Measurements from ENCODE around the gene IDI1. TPM values are rescaled to one million over a fixed set of nuclear protein-coding genes. Genes with fewer than 3 reads are reported as not detected.

IDI1 gene
- total and polyA plus RNA-seq, 2 of the 13 experiments (the other 11 are each of a cell fraction or from before 2014, with no cell fraction given): 44.4 to 145 TPM

DNA sequence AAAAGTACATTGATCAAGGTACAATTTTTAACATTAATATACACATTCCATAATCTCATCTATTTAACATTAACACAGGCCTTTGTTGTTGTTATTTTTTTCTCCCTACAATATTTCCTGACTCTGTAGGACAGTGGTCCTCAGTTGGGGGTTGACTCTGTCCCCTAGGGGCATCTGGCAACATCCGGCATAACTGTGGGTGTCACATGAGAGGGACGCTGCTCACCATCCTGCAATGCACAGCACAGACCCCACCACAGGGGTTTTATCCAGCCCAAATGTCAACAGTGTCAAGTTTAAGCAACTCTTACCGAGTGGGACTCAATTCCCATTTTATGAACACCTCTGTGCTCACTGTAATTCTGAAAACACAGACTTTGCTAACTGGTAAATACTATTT, 8.8 kb downstream of the IDI1 start:
- intact Hi-C loops (cut with micrococcal nuclease; ENCODE audit: unreplicated experiment): no loop called here
- Histone ChIP-seq H2AFZ (ENCODE audit: low read length) (no peak overlapping the region), H3K36me3 (replicated peaks in 1 of 2; ENCODE audit: control insufficient read depth in 1 of 2, insufficient read depth in 2 of 2, low read length in 2 of 2) (peaks cover 7 to 30% of the 10 kb centered on the region in 2 experiments), H3K27me3 (ENCODE audit: control insufficient read depth in 1 of 2, insufficient read depth in 2 of 2, low read length in 2 of 2) (no peaks in the 10 kb centered on the region), H3K4me1 (ENCODE audit: insufficient read depth, low read length) (peaks cover 20% of the 10 kb centered on the region), H4K20me1 (ENCODE audit: insufficient read depth, low read length) (peaks cover 38% of the 10 kb centered on the region), H3K79me2 (ENCODE audit: insufficient read depth, low read length) (peaks cover 21% of the 10 kb centered on the region), H3K4me2 (ENCODE audit: low read depth, low read length) (no peak overlapping the region), H3K27ac (ENCODE audit: extremely low read length, insufficient read depth, low read length) (no peak overlapping the region), H3K9me3 (ENCODE audit: low read length) (no peaks in the 10 kb centered on the region), H3K9ac (ENCODE audit: insufficient read depth, low read depth, low read length) (no peak overlapping the region), H3K4me3 (replicated peaks in 1 of 3; ENCODE audit: insufficient read depth in 1 of 3, low read depth in 2 of 3, low read length in 3 of 3) (no peak overlapping the region)
- no peak for ATAC-seq
- no peak for DNase-seq (ENCODE audit: low spot score)
- POLR2A ChIA-PET: no interaction called here
- no TSS peak for BruUV-seq (replicated peaks)
- no peak for FAIRE-seq
- in situ Hi-C loops (cut with HindIII; ENCODE audit: extremely low pct_ligation_motif_present, low pct_unique_long_range_greater_than_20kb): no loop called here
- 96% methylated on average over 3 of the region's 3 CpGs for WGBS (ENCODE audit: low lambda C conversion rate)
- CTCF ChIA-PET (ENCODE audit: low intra/inter-chr PET ratio, low total read pairs): no interaction called here
- TF ChIP-seq RBM22 (optimal IDR thresholded peaks at IDR 0.05; ENCODE audit: low read length) (peak; percentile 28), LCORL (IDR thresholded peaks at IDR 0.05) (no peak), LCORL (CRISPR knock-in tag; IDR thresholded peaks at IDR 0.05) (no peak), TAF15 (IDR thresholded peaks at IDR 0.05; ENCODE audit: low read depth, low read length, poor library complexity, severe bottlenecking) (no peak), ZMYM2 (CRISPR knock-in tag; IDR thresholded peaks at IDR 0.05) (no peak), ZNF496 (CRISPR knock-in tag; IDR thresholded peaks at IDR 0.05; ENCODE audit: insufficient replicate concordance) (no peak), ELK4 (CRISPR knock-in tag; IDR thresholded peaks at IDR 0.05; ENCODE audit: borderline replicate concordance) (no peak), ZSCAN20 (CRISPR knock-in tag; IDR thresholded peaks at IDR 0.05; ENCODE audit: borderline replicate concordance) (no peak), ATAD3A (CRISPR knock-in tag; IDR thresholded peaks at IDR 0.05) (no peak), POLR2AphosphoS5 (IDR thresholded peaks at IDR 0.05; ENCODE audit: low read depth, low read length) (peak; percentile 15; the same call in 1 of the 2 replicates), ZNF329 (CRISPR knock-in tag; IDR thresholded peaks at IDR 0.05; ENCODE audit: low read depth) (no peak), ZNF564 (CRISPR knock-in tag; IDR thresholded peaks at IDR 0.05) (no peak), KLF9 (CRISPR knock-in tag; IDR thresholded peaks at IDR 0.05; ENCODE audit: low read depth) (no peak)
- TF ChIP-seq, protein P1, sequence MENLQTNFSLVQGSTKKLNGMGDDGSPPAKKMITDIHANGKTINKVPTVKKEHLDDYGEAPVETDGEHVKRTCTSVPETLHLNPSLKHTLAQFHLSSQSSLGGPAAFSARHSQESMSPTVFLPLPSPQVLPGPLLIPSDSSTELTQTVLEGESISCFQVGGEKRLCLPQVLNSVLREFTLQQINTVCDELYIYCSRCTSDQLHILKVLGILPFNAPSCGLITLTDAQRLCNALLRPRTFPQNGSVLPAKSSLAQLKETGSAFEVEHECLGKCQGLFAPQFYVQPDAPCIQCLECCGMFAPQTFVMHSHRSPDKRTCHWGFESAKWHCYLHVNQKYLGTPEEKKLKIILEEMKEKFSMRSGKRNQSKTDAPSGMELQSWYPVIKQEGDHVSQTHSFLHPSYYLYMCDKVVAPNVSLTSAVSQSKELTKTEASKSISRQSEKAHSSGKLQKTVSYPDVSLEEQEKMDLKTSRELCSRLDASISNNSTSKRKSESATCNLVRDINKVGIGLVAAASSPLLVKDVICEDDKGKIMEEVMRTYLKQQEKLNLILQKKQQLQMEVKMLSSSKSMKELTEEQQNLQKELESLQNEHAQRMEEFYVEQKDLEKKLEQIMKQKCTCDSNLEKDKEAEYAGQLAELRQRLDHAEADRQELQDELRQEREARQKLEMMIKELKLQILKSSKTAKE (CRISPR knock-in tag; IDR thresholded peaks at IDR 0.05; ENCODE audit: borderline replicate concordance): no peak
- TF ChIP-seq, protein P2, sequence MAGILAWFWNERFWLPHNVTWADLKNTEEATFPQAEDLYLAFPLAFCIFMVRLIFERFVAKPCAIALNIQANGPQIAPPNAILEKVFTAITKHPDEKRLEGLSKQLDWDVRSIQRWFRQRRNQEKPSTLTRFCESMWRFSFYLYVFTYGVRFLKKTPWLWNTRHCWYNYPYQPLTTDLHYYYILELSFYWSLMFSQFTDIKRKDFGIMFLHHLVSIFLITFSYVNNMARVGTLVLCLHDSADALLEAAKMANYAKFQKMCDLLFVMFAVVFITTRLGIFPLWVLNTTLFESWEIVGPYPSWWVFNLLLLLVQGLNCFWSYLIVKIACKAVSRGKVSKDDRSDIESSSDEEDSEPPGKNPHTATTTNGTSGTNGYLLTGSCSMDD (CRISPR knock-in tag; IDR thresholded peaks at IDR 0.05): no peak
- TF ChIP-seq, protein P3, sequence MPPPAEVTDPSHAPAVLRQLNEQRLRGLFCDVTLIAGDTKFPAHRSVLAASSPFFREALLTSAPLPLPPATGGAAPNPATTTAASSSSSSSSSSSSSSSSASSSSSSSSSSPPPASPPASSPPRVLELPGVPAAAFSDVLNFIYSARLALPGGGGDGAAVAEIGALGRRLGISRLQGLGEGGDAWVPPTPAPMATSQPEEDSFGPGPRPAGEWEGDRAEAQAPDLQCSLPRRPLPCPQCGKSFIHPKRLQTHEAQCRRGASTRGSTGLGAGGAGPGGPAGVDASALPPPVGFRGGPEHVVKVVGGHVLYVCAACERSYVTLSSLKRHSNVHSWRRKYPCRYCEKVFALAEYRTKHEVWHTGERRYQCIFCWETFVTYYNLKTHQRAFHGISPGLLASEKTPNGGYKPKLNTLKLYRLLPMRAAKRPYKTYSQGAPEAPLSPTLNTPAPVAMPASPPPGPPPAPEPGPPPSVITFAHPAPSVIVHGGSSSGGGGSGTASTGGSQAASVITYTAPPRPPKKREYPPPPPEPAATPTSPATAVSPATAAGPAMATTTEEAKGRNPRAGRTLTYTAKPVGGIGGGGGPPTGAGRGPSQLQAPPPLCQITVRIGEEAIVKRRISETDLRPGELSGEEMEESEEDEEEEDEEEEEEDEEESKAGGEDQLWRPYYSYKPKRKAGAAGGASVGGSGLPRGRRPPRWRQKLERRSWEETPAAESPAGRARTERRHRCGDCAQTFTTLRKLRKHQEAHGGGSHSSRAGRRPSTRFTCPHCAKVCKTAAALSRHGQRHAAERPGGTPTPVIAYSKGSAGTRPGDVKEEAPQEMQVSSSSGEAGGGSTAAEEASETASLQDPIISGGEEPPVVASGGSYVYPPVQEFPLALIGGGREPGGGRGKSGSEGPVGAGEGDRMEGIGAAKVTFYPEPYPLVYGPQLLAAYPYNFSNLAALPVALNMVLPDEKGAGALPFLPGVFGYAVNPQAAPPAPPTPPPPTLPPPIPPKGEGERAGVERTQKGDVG (CRISPR knock-in tag; IDR thresholded peaks at IDR 0.05; ENCODE audit: borderline replicate concordance): no peak
